ENCODE measurements around the gene P4HA2. TPM values are rescaled to one million over a fixed set of nuclear protein-coding genes. Genes with fewer than 3 reads are reported as not detected.

P4HA2 gene
- total and polyA plus RNA-seq, 8 donors: 9.0 to 109 (median 26.5) TPM

DNA sequence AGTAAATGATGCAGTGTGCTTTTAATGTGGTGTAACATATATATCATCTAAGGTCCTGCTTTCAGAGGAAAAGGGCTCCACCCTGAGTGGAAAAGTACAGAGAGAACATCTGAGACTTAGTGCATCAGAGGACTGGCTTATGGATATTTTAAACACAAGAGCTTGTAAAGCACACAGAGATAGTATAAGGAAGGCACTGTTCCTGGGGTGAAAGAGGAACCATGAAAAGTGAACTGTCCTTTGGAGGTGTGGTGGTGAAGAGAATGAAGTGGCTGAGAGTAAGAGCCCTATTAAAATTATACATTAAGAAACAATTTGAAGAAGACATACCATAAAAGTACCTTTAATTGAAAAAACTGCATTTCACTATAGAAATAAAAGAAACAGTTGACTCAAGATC is 85.2 kb downstream of the P4HA2 start:
- DNase-seq: no peak
- TF ChIP-seq POLR2A (IDR thresholded peaks at IDR 0.05) (no peak), EP300 (IDR thresholded peaks at IDR 0.05) (no peak), POLR2AphosphoS5 (IDR thresholded peaks at IDR 0.05) (no peak)
- TF ChIP-seq, protein P1, sequence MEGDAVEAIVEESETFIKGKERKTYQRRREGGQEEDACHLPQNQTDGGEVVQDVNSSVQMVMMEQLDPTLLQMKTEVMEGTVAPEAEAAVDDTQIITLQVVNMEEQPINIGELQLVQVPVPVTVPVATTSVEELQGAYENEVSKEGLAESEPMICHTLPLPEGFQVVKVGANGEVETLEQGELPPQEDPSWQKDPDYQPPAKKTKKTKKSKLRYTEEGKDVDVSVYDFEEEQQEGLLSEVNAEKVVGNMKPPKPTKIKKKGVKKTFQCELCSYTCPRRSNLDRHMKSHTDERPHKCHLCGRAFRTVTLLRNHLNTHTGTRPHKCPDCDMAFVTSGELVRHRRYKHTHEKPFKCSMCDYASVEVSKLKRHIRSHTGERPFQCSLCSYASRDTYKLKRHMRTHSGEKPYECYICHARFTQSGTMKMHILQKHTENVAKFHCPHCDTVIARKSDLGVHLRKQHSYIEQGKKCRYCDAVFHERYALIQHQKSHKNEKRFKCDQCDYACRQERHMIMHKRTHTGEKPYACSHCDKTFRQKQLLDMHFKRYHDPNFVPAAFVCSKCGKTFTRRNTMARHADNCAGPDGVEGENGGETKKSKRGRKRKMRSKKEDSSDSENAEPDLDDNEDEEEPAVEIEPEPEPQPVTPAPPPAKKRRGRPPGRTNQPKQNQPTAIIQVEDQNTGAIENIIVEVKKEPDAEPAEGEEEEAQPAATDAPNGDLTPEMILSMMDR (IDR thresholded peaks at IDR 0.05): no peak
- Histone ChIP-seq H3K4me3 (no peak overlapping the region), H3K36me3 (no peaks in the 10 kb centered on the region), H3K27me3 (no peaks in the 10 kb centered on the region), H3K9me3 (peaks cover 3 to 45% (median 19%) of the 10 kb centered on the region in 4 donors), H3K27ac (no peak overlapping the region), H3K4me1 (no peaks in the 10 kb centered on the region)
- intact Hi-C loops (cut with DNase I; ENCODE audit: low total_unique reads): no loop called here

Small RNA genes lying within 50 kb of the gene (small RNA-seq; reads per million reads assigned to genes)
- 0 reads per million in 4 donors for gene AC063976.4

Other genes with a start within 250 kb of the P4HA2 start
- gene ACSL6, start 216.2 kb downstream of the P4HA2 start, total RNA-seq: 1 to 10 TPM in 3 of 5 donors, not detected in 2; 1.7 to 7.2 (median 2.9) TPM
- under 1 TPM; 0.19 to 0.61 (median 0.45) TPM for gene ACSL6, start 216.2 kb downstream of the P4HA2 start, polyA plus RNA-seq
- not detected for gene IL3, start 167.2 kb downstream of the P4HA2 start, total RNA-seq
- not detected for gene IL3, start 167.2 kb downstream of the P4HA2 start, polyA plus RNA-seq
- gene CSF2, start 154.1 kb downstream of the P4HA2 start, total RNA-seq: not detected
- not detected for gene CSF2, start 154.1 kb downstream of the P4HA2 start, polyA plus RNA-seq
- 10 to 100 TPM in 4 of 5 donors, not detected in 1; 13.9 to 37.8 (median 25.4) TPM for gene PDLIM4, start 29.8 kb upstream of the P4HA2 start, total RNA-seq
- 10 to 100 TPM; 11.2 to 52.4 (median 16.1) TPM for gene PDLIM4, start 29.8 kb upstream of the P4HA2 start, polyA plus RNA-seq
- gene SLC22A4, start 66.5 kb upstream of the P4HA2 start, total RNA-seq: 10 to 100 TPM in 1 of 5 donors, 1 to 10 TPM in 1, under 1 TPM in 1, not detected in 2; 0.37 to 24.5 (median 6.1) TPM
- gene SLC22A4, start 66.5 kb upstream of the P4HA2 start, polyA plus RNA-seq: under 1 TPM; 0.31 to 0.61 (median 0.45) TPM
- 10 to 100 TPM; 11.4 to 46.1 (median 37.5) TPM for gene SLC22A5, start 141.9 kb upstream of the P4HA2 start, total RNA-seq
- 1 to 10 TPM; 2.1 to 5.7 (median 3.0) TPM for gene SLC22A5, start 141.9 kb upstream of the P4HA2 start, polyA plus RNA-seq

All from stomach (tissue), 9 donors.